Stimulated activated CD8-positive, alpha-beta memory T cell treated with anti-CD3 and anti-CD28 coated beads, Interleukin-4, amount 100 ng/mL, for 24 hours (primary cell): Measurements from ENCODE around the gene RNFT1.
"Not testable (repeated sequence)": the region's sequence is repeated elsewhere in the genome, so short reads cannot be mapped to it uniquely, and the experiment has no call there.

ENCODE experiments used
- DNase-seq: peaks from one replicate; pipeline ENCODE4 v3.0.0-alpha.2; 2020; ENCODE audit warnings: low read depth

Gene RNFT1

GRCh38 chr17:59930121-59930520, 34.4 kb downstream of the RNFT1 start:
- DNase-seq = not testable (repeated sequence)

GRCh38 chr17:59920637-59921036, 43.9 kb downstream of the RNFT1 start:
- not testable (repeated sequence) for DNase-seq

DNA sequence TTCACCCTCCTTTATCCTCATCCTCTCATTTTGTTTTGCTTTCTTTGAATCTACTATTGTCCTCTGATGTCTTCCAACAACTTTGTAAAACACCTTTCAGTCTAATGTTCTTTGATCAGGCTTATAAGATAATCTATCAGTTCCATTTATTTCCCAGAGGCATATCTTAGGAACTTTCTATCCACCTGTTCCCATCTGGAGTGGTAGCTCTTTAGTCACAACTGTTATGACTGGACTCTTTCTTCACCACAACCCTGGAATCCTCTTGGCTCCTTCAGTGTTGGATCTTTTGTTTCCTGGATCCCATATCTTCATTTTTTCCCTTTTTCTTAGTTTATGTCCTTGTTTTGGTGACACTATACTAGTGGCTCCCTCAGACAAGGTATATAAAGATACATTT, 48.1 kb downstream of the RNFT1 start:
- DNase-seq = no peak

- no peak for DNase-seq
Measured at GRCh38 chr17:59914274-59914854, 50.2 kb downstream of the RNFT1 start.

DNA sequence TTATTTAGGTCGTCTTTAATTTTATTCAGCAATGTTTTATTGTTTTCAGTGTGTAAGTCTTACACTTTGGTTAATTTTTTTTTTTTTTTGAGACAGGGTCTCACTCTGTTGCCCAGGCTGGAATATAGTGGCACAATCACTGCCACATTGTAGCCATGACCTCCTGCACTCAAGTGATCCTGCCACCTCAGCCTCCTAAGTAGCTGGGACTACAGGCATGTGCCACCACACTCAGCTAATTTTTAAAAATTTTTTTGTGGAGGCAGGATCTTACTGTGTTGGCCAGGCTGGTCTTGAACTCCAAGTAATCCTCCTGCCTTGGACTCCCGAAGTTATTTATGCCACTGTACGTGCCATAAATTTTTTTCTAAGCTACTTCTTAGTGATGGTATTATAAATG, 57.1 kb downstream of the RNFT1 start:
- no peak for DNase-seq

DNA sequence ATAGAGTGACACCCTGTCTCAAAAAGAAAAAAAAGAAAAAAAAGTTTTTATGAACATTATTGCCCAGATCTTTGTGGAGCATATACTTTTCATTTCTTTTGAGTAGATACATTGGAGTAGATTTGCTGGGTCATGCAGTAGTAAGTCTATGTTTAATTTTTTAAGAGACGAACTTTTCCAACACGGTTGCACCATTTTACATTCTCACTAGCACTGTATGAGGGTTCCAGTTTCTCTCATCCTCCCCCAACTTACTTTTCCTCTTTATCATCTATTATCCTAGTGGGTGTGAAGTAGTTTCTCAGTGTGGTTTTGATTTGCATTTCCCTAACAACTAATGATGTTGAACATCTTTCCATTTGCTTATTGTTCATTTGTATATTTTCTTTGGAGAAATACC, 61.1 kb downstream of the RNFT1 start:
- no peak for DNase-seq
